ENCODE data around the gene CAPN3.

The CAPN3 gene

DNA sequence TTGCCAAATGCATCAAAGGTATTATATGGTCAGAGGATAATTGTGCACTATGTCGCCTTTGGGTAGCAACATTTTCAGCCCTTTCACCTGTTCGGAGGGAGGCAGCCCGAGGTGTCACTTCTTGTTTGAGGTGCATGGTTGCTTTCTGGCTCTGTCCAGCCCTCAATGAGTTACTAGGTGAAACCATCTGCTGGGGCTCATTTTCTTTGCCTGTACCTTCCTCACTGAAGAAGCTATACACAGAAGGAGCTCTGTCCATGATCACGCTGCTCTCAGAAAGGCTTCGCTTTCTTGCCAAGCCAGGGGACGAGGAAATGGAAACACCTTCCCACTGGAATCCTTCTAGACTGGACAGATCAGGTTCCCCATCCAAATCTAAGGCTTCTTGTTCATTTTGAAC is 89.0 kb downstream of the CAPN3 start:
- Histone ChIP-seq H2BK120ac (ENCODE audit: low read depth, low read length) (no peak overlapping the region), H4K5ac (ENCODE audit: low read length) (no peak overlapping the region), H3K4ac (ENCODE audit: low read depth, low read length) (no peak overlapping the region), H3K36me3 (ENCODE audit: control insufficient read depth, insufficient read depth, low read length) (peaks cover 6% of the 10 kb centered on the region), H4K8ac (ENCODE audit: low read depth, low read length) (no peak overlapping the region), H2AK5ac (ENCODE audit: low read length) (no peak overlapping the region), H3K79me1 (ENCODE audit: low read length) (no peaks in the 10 kb centered on the region), H3K79me2 (ENCODE audit: control insufficient read depth, insufficient read depth, low read length) (no peaks in the 10 kb centered on the region), H3K27ac (ENCODE audit: low read depth, low read length) (no peak overlapping the region), H3K4me3 (ENCODE audit: low read length) (no peak overlapping the region), H3K9ac (ENCODE audit: low read length) (no peak overlapping the region), H3K27me3 (ENCODE audit: insufficient read depth, low read length, poor library complexity) (no peaks in the 10 kb centered on the region), H3K56ac (ENCODE audit: low read length) (no peak overlapping the region), H3K23ac (ENCODE audit: low read length) (no peak overlapping the region), H3K4me1 (ENCODE audit: control insufficient read depth, low read depth, low read length) (no peaks in the 10 kb centered on the region), H3K18ac (ENCODE audit: low read length) (no peak overlapping the region), H2BK5ac (ENCODE audit: low read length) (no peak overlapping the region), H2BK15ac (replicated peaks; ENCODE audit: low read depth) (no peak overlapping the region), H3K4me2 (ENCODE audit: low read length) (no peak overlapping the region)
- no CpG with 5 or more reads among the region's 6 CpGs for WGBS (ENCODE audit: extremely low coverage, insufficient coverage, low lambda C conversion rate)
- no peak for DNase-seq

GRCh38 chr15:42449770-42450424 is 90.6 kb downstream of the CAPN3 start:
- Histone ChIP-seq H4K5ac (ENCODE audit: low read length) (no peak overlapping the region), H3K9ac (ENCODE audit: low read length) (no peak overlapping the region), H2BK5ac (ENCODE audit: low read length) (no peak overlapping the region), H4K8ac (ENCODE audit: low read depth, low read length) (no peak overlapping the region), H3K79me2 (ENCODE audit: control insufficient read depth, insufficient read depth, low read length) (no peaks in the 10 kb centered on the region), H2BK120ac (ENCODE audit: low read depth, low read length) (no peak overlapping the region), H3K18ac (ENCODE audit: low read length) (no peak overlapping the region), H3K4me2 (ENCODE audit: low read length) (no peak overlapping the region), H3K4me3 (ENCODE audit: low read length) (no peak overlapping the region), H3K27ac (ENCODE audit: low read depth, low read length) (no peak overlapping the region), H3K27me3 (ENCODE audit: insufficient read depth, low read length, poor library complexity) (no peaks in the 10 kb centered on the region), H2BK15ac (replicated peaks; ENCODE audit: low read depth) (no peak overlapping the region), H3K79me1 (ENCODE audit: low read length) (no peaks in the 10 kb centered on the region), H3K4me1 (ENCODE audit: control insufficient read depth, low read depth, low read length) (no peaks in the 10 kb centered on the region), H2AK5ac (ENCODE audit: low read length) (no peak overlapping the region), H3K4ac (ENCODE audit: low read depth, low read length) (no peak overlapping the region), H3K56ac (ENCODE audit: low read length) (no peak overlapping the region), H3K23ac (ENCODE audit: low read length) (no peak overlapping the region), H3K36me3 (ENCODE audit: control insufficient read depth, insufficient read depth, low read length) (peaks cover 3% of the 10 kb centered on the region)
- DNase-seq: no peak
- no CpG with 5 or more reads among the region's 13 CpGs for WGBS (ENCODE audit: extremely low coverage, insufficient coverage, low lambda C conversion rate)

DNA sequence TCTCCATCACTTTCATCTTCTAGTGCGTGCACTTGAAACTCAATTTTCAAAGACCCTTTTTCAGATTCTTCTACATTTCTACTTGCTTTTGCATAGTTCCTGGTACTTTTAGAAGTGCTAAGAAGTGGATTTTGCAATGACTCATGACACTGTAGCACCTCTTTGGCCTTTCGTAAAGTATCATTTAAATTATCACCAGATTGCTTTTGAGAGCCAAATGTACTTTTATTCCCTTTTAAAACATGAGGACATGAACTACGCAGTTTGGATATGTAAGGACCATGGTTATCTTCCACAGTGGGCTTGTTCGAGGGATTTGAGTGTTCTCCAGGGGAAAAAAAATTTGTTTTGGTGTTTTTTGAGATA is 91.1 kb downstream of the CAPN3 start:
- Histone ChIP-seq H4K8ac (ENCODE audit: low read depth, low read length) (no peak overlapping the region), H3K27me3 (ENCODE audit: insufficient read depth, low read length, poor library complexity) (no peaks in the 10 kb centered on the region), H3K4me3 (ENCODE audit: low read length) (no peak overlapping the region), H3K4me1 (ENCODE audit: control insufficient read depth, low read depth, low read length) (no peaks in the 10 kb centered on the region), H3K56ac (ENCODE audit: low read length) (no peak overlapping the region), H3K79me2 (ENCODE audit: control insufficient read depth, insufficient read depth, low read length) (no peaks in the 10 kb centered on the region), H3K36me3 (ENCODE audit: control insufficient read depth, insufficient read depth, low read length) (peaks cover 3% of the 10 kb centered on the region), H2AK5ac (ENCODE audit: low read length) (no peak overlapping the region), H3K79me1 (ENCODE audit: low read length) (no peaks in the 10 kb centered on the region), H3K9ac (ENCODE audit: low read length) (no peak overlapping the region), H4K5ac (ENCODE audit: low read length) (no peak overlapping the region), H2BK5ac (ENCODE audit: low read length) (no peak overlapping the region), H2BK120ac (ENCODE audit: low read depth, low read length) (no peak overlapping the region), H3K4ac (ENCODE audit: low read depth, low read length) (no peak overlapping the region), H3K23ac (ENCODE audit: low read length) (no peak overlapping the region), H3K27ac (ENCODE audit: low read depth, low read length) (no peak overlapping the region), H3K18ac (ENCODE audit: low read length) (no peak overlapping the region), H3K4me2 (ENCODE audit: low read length) (no peak overlapping the region), H2BK15ac (replicated peaks; ENCODE audit: low read depth) (no peak overlapping the region)
- DNase-seq: no peak
- no CpG with 5 or more reads among the region's 4 CpGs for WGBS (ENCODE audit: extremely low coverage, insufficient coverage, low lambda C conversion rate)

DNA sequence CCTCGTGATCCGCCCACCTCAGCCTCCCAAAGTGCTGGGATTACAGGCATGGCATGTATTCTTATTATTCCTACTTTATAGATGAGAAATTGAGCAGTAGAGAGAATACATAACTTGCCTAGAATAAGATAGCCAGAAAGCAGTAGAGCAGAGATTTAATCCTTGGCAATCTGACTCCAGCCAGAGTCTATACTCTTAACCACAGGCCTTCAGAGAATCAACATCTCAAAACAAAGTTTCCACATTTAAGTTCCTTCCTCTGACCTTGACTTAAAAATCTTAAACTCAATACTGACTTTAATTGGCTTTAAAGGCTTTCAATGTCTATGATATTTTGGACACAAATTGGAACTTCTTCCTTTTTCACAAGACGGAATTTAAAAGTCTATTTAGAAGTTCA is 94.5 kb downstream of the CAPN3 start:
- Histone ChIP-seq H3K36me3 (ENCODE audit: control insufficient read depth, insufficient read depth, low read length) (peaks cover 3% of the 10 kb centered on the region), H3K56ac (ENCODE audit: low read length) (no peak overlapping the region), H3K27ac (ENCODE audit: low read depth, low read length) (no peak overlapping the region), H3K18ac (ENCODE audit: low read length) (no peak overlapping the region), H2AK5ac (ENCODE audit: low read length) (no peak overlapping the region), H4K5ac (ENCODE audit: low read length) (no peak overlapping the region), H2BK15ac (replicated peaks; ENCODE audit: low read depth) (no peak overlapping the region), H3K4me2 (ENCODE audit: low read length) (no peak overlapping the region), H3K23ac (ENCODE audit: low read length) (no peak overlapping the region), H3K79me2 (ENCODE audit: control insufficient read depth, insufficient read depth, low read length) (no peaks in the 10 kb centered on the region), H3K4me1 (ENCODE audit: control insufficient read depth, low read depth, low read length) (peaks cover 4% of the 10 kb centered on the region), H2BK5ac (ENCODE audit: low read length) (no peak overlapping the region), H3K9ac (ENCODE audit: low read length) (no peak overlapping the region), H3K4me3 (ENCODE audit: low read length) (no peak overlapping the region), H3K79me1 (ENCODE audit: low read length) (no peaks in the 10 kb centered on the region), H3K4ac (ENCODE audit: low read depth, low read length) (no peak overlapping the region), H3K27me3 (ENCODE audit: insufficient read depth, low read length, poor library complexity) (no peaks in the 10 kb centered on the region), H4K8ac (ENCODE audit: low read depth, low read length) (no peak overlapping the region), H2BK120ac (ENCODE audit: low read depth, low read length) (no peak overlapping the region)
- 100% methylated on average over 1 of the region's 3 CpGs for WGBS (ENCODE audit: extremely low coverage, insufficient coverage, low lambda C conversion rate)
- DNase-seq: no peak

DNA sequence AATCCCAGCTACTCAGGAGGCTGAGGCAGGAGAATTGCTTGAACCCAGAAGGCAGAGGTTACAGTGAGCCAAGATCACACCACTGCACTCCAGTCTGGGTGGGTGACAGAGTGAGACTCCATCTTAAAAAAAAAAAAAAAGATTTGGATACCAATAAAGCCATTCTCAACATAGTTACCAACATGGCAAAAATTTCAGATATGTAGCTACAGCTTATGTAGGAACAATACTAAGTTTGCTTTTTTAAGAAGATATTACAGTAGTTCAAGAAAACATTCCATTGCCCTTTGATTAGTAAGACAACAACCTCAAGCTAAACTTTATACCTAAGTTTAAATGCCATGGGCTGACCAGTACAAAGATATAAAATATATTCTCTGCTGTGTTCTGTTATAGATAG is 97.2 kb downstream of the CAPN3 start:
- H3K36me3 ChIP-seq (ENCODE audit: control insufficient read depth, insufficient read depth, low read length): peaks cover under 1% of the 10 kb centered on the region
- H3K4ac ChIP-seq (ENCODE audit: low read depth, low read length): no peak overlapping the region
- no peak overlapping the region for H3K23ac ChIP-seq (ENCODE audit: low read length)
- H3K4me1 ChIP-seq (ENCODE audit: control insufficient read depth, low read depth, low read length): peaks cover 4% of the 10 kb centered on the region
- H3K79me2 ChIP-seq (ENCODE audit: control insufficient read depth, insufficient read depth, low read length): no peaks in the 10 kb centered on the region
- H2BK120ac ChIP-seq (ENCODE audit: low read depth, low read length): no peak overlapping the region
- H2BK5ac ChIP-seq (ENCODE audit: low read length): no peak overlapping the region
- H2AK5ac ChIP-seq (ENCODE audit: low read length): no peak overlapping the region
- no peak overlapping the region for H2BK15ac ChIP-seq (replicated peaks; ENCODE audit: low read depth)
- no peak overlapping the region for H3K9ac ChIP-seq (ENCODE audit: low read length)
- no peak overlapping the region for H3K18ac ChIP-seq (ENCODE audit: low read length)
- H3K79me1 ChIP-seq (ENCODE audit: low read length): no peaks in the 10 kb centered on the region
- no peak overlapping the region for H4K5ac ChIP-seq (ENCODE audit: low read length)
- no peak overlapping the region for H3K4me2 ChIP-seq (ENCODE audit: low read length)
- DNase-seq: no peak
- no peak overlapping the region for H3K4me3 ChIP-seq (ENCODE audit: low read length)
- no peaks in the 10 kb centered on the region for H3K27me3 ChIP-seq (ENCODE audit: insufficient read depth, low read length, poor library complexity)
- H3K56ac ChIP-seq (ENCODE audit: low read length): no peak overlapping the region
- no peak overlapping the region for H4K8ac ChIP-seq (ENCODE audit: low read depth, low read length)
- no peak overlapping the region for H3K27ac ChIP-seq (ENCODE audit: low read depth, low read length)

DNA sequence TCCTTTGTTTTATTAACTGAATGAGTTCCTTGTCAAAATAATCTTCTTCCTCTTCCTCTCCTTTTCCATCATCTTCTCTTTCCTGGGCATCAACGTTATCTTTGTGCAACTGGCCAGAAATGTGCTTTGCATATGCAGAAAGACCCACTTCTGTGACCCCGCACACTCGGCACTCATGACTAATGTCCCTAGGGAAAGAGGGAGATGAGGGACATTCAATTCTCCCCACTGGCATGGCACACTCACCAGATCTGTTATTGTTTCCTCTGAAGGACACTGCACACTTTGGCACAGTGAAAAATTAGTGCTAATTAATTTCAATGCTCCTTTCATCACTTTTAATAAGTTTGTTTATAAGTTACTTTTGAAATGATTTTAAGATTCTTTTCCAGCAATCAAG is 97.7 kb downstream of the CAPN3 start:
- no peak overlapping the region for H3K18ac ChIP-seq (ENCODE audit: low read length)
- H3K27me3 ChIP-seq (ENCODE audit: insufficient read depth, low read length, poor library complexity): no peaks in the 10 kb centered on the region
- no peak overlapping the region for H3K4me2 ChIP-seq (ENCODE audit: low read length)
- H2AK5ac ChIP-seq (ENCODE audit: low read length): no peak overlapping the region
- H3K23ac ChIP-seq (ENCODE audit: low read length): no peak overlapping the region
- no peaks in the 10 kb centered on the region for H3K36me3 ChIP-seq (ENCODE audit: control insufficient read depth, insufficient read depth, low read length)
- peaks cover 4% of the 10 kb centered on the region for H3K4me1 ChIP-seq (ENCODE audit: control insufficient read depth, low read depth, low read length)
- WGBS (ENCODE audit: extremely low coverage, insufficient coverage, low lambda C conversion rate): no CpG with 5 or more reads among the region's 3 CpGs
- no peak for DNase-seq
- H3K79me1 ChIP-seq (ENCODE audit: low read length): no peaks in the 10 kb centered on the region
- no peak overlapping the region for H3K27ac ChIP-seq (ENCODE audit: low read depth, low read length)
- no peak overlapping the region for H2BK120ac ChIP-seq (ENCODE audit: low read depth, low read length)
- no peak overlapping the region for H4K5ac ChIP-seq (ENCODE audit: low read length)
- H3K9ac ChIP-seq (ENCODE audit: low read length): no peak overlapping the region
- H2BK5ac ChIP-seq (ENCODE audit: low read length): no peak overlapping the region
- no peak overlapping the region for H4K8ac ChIP-seq (ENCODE audit: low read depth, low read length)
- no peaks in the 10 kb centered on the region for H3K79me2 ChIP-seq (ENCODE audit: control insufficient read depth, insufficient read depth, low read length)
- H3K4me3 ChIP-seq (ENCODE audit: low read length): no peak overlapping the region
- H3K4ac ChIP-seq (ENCODE audit: low read depth, low read length): no peak overlapping the region
- no peak overlapping the region for H2BK15ac ChIP-seq (replicated peaks; ENCODE audit: low read depth)
- no peak overlapping the region for H3K56ac ChIP-seq (ENCODE audit: low read length)
